ENCODE results near the gene SP5. TPM values are rescaled to one million over a fixed set of nuclear protein-coding genes. Genes with fewer than 3 reads are reported as not detected.
"Not testable (repeated sequence)": the region's sequence is repeated elsewhere in the genome, so short reads cannot be mapped to it uniquely, and the experiment has no call there.

The SP5 gene
- not detected for total RNA-seq

DNA sequence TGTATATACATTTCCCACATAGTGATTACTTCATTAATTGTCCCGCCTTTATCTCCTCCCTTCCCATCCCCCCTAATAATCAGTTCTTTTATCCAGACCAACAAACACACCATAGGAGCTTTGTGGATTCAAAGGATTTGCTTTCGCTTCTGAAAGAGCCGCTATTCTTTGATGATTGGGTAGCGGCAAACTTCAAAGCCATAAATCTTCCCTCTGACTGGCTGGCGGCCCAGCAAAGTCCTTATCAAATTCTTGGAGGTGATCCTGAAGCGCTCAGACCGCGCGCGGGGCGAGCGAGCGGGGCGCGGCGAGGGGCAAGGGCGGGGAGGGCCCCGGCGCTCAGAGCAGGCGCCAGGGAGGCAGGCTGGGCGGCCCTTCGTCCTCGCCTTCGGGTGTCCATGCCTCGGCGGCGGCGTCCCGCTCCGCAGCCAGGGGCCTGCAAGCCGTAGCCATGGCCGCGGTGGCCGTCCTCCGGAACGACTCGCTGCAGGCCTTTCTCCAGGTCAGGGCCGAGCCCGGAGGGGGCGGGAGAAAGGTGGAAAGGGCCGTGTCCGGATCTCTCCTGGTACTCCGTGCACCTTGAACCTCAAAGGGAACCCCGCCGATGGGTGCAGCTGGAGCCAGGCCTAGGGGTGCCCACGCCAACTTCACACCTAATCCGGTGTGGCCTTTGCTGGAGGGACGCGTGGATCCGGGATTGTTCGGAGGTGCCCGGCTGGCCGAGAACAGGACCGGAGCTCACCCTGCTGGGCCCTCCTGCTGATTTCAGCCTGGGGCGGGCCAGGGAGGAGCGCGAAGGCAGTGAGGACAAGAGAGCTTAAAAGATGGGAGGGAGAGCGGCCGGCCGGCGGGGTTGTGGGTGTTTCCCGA lies at the start of gene SP5:
SP5 (plus strand) TSS at position 276 of the 870 bp plus-strand sequence; CDS start at position 452, 176 bp downstream.
- Mint-ChIP-seq H3K4me1 (peaks cover 23% of the 10 kb centered on the region), H3K9me3 (no peaks in the 10 kb centered on the region), H3K27ac (peak within 1 kb of the TSS; percentile 2), H3K36me3 (ENCODE audit: low read depth) (no peaks in the 10 kb centered on the region), H3K27me3 (peaks cover 74% of the 10 kb centered on the region), H3K4me3 (peak within 1 kb of the TSS; percentile 75)
- ChIA-PET CTCF (interaction anchor here (1.0 to 1.7 kb wide), 4 partner anchors 97 to 306 kb away, joined by 3 to 7 read pairs (median 6); partner anchors contain the start of gene GAD1), POLR2A (no interaction called here)
- DNase-seq, result no peak

- Mint-ChIP-seq H3K27me3 (peaks cover 2% of the 10 kb centered on the region), H3K27ac (no peak overlapping the region), H3K4me3 (no peak overlapping the region), H3K36me3 (ENCODE audit: low read depth) (no peaks in the 10 kb centered on the region), H3K9me3 (no peaks in the 10 kb centered on the region), H3K4me1 (no peaks in the 10 kb centered on the region)
- DNase-seq, result no peak
- ChIA-PET POLR2A (no interaction called here), CTCF (no interaction called here)
Measured at GRCh38 chr2:170665743-170666142, 49.4 kb upstream of the SP5 start.

DNA sequence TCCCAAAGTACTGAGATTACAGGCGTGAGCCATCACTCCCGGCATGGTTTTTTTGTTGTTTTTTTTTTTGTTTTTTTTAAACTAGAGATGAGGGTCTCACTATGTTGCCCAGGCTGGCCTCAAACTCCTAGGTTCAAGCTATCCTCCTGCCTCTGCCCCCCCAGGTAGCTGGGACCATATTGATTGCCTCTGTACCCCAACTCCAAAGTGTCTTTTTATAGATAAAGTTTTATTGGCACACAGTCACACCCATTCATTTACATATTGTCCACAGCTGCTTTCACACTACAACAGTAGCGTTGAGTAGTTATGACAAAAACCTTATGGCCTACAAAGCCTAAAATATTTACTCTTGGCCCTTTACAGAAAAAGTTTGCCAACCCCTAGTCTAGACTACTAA lies 45.2 kb upstream of the SP5 start:
- Mint-ChIP-seq H3K36me3 (ENCODE audit: low read depth) (no peaks in the 10 kb centered on the region), H3K4me1 (no peaks in the 10 kb centered on the region), H3K27ac (no peak overlapping the region), H3K4me3 (no peak overlapping the region), H3K27me3 (peaks cover 5% of the 10 kb centered on the region), H3K9me3 (no peaks in the 10 kb centered on the region)
- ChIA-PET POLR2A (no interaction called here), CTCF (no interaction called here)
- no peak for DNase-seq

GRCh38 chr2:170670651-170671050 lies 44.5 kb upstream of the SP5 start:
- Mint-ChIP-seq H3K27ac (no peak overlapping the region), H3K36me3 (ENCODE audit: low read depth) (no peaks in the 10 kb centered on the region), H3K9me3 (no peaks in the 10 kb centered on the region), H3K4me3 (no peak overlapping the region), H3K4me1 (no peaks in the 10 kb centered on the region), H3K27me3 (peaks cover 5% of the 10 kb centered on the region)
- DNase-seq, result no peak
- ChIA-PET CTCF (no interaction called here), POLR2A (no interaction called here)

DNA sequence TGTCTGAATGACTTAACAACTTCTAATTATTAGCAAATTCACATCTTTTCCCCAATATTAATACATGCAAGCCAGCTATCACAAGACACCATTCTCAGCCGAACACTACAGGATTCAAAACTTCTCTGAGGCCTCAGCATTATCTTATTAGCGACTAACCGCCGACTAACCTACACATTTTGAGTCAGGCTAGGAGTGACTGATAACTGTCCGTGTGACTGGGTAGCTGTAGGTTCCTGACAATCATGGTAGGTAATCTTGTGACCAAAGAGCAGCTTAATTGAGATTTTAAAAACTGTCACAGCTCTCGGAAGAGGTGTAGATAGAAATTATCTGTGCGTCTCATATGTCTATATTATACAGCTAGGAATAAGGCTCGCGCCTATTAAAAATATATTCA lies 44.1 kb upstream of the SP5 start:
- peaks cover 5% of the 10 kb centered on the region for H3K27me3 Mint-ChIP-seq
- H3K36me3 Mint-ChIP-seq (ENCODE audit: low read depth), result no peaks in the 10 kb centered on the region
- DNase-seq, result no peak
- no peaks in the 10 kb centered on the region for H3K4me1 Mint-ChIP-seq
- CTCF ChIA-PET, result no interaction called here
- POLR2A ChIA-PET, result no interaction called here
- no peak overlapping the region for H3K27ac Mint-ChIP-seq
- no peak overlapping the region for H3K4me3 Mint-ChIP-seq
- H3K9me3 Mint-ChIP-seq, result no peaks in the 10 kb centered on the region

DNA sequence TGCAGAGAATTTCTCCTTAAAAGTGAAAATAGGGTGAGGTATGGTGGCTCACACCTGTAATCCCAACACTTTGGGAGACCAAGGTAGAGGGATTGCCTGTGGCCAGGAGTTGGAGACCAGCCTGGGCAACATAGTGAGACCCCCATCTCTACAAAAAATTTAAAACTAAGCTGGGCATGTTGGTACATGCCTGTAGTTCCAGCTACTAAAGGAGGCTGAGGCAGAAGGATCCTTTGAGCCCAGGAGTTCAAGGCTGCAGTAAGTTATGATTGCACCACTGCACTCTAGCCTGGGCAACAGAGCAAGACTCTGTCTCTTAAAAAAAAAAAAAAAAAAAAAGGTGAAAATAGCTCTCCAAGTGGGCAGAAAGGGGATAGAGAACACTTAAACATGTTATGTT lies 40.9 kb upstream of the SP5 start:
- CTCF ChIA-PET; H3K27me3 Mint-ChIP-seq; POLR2A ChIA-PET; H3K9me3 Mint-ChIP-seq; H3K36me3 Mint-ChIP-seq (ENCODE audit: low read depth); H3K4me1 Mint-ChIP-seq; H3K27ac Mint-ChIP-seq; DNase-seq; H3K4me3 Mint-ChIP-seq: not testable (repeated sequence)

GRCh38 chr2:170675701-170676100 lies 39.4 kb upstream of the SP5 start:
- Mint-ChIP-seq H3K4me3 (no peak overlapping the region), H3K36me3 (ENCODE audit: low read depth) (no peaks in the 10 kb centered on the region), H3K27me3 (peaks cover 4% of the 10 kb centered on the region), H3K4me1 (no peaks in the 10 kb centered on the region), H3K9me3 (no peaks in the 10 kb centered on the region), H3K27ac (no peak overlapping the region)
- ChIA-PET POLR2A (no interaction called here), CTCF (no interaction called here)
- no peak for DNase-seq

DNA sequence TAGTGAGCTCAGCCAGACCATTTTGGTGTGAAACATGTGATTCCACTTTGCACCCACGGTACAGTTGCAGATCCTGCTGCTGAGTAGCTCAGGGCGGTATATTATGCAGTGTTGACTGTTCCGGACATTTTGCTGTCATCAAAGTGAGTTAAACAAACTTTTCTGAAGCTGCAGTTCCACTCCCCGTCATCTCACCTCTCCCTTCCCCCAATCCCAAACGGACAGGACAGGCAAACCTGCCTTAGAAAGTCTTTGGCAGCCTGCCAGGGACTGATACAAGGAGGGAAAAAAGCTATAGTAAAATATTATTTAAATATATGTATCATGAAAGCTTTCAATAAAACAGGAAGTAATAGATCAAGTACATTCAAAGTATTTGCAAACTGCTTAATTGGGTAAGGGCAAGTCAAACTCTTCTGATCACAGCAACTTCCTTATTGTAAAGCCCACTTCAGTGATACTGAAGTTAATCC lies 35.5 kb upstream of the SP5 start:
- ChIA-PET POLR2A (no interaction called here), CTCF (interaction anchor here (1.3 kb wide), 1 partner anchor 193 kb away, joined by 5 read pairs; no protein-coding TSS in a partner anchor)
- Mint-ChIP-seq H3K27ac (no peak overlapping the region), H3K9me3 (no peaks in the 10 kb centered on the region), H3K36me3 (ENCODE audit: low read depth) (no peaks in the 10 kb centered on the region), H3K4me1 (no peaks in the 10 kb centered on the region), H3K4me3 (no peak overlapping the region), H3K27me3 (peaks cover 1% of the 10 kb centered on the region)
- no peak for DNase-seq

GRCh38 chr2:170680172-170680941 lies 34.8 kb upstream of the SP5 start:
- DNase-seq, result no peak
- Mint-ChIP-seq H3K4me1 (no peaks in the 10 kb centered on the region), H3K9me3 (no peaks in the 10 kb centered on the region), H3K27me3 (peaks cover 1% of the 10 kb centered on the region), H3K4me3 (no peak overlapping the region), H3K27ac (no peak overlapping the region), H3K36me3 (ENCODE audit: low read depth) (no peaks in the 10 kb centered on the region)
- POLR2A ChIA-PET, result no interaction called here
- CTCF ChIA-PET, result interaction anchor here (1.3 kb wide), 1 partner anchor 193 kb away, joined by 5 read pairs; no protein-coding TSS in a partner anchor

DNA sequence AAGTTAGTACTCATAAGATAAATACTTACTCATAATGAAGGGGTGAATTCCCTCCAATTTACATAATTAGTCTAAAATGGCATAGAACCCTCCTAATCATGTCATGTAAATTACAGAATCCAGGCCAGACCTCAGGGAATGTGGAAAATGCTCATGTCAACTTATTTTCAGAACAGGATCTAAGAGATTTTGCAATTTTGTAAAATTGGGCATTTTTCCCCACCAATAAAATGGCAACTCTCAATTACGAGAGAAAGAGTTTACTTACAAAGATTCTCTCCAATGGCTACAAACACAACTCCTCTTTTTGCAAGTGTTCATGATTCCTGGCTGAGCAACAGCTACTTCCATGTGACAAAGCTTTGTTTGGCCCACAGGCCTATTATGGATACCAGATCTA lies 33.8 kb upstream of the SP5 start:
- H3K27ac Mint-ChIP-seq, result no peak overlapping the region

GRCh38 chr2:170685591-170685990 lies 29.5 kb upstream of the SP5 start:
- Mint-ChIP-seq H3K27ac (no peak overlapping the region), H3K4me1 (no peaks in the 10 kb centered on the region), H3K4me3 (no peak overlapping the region), H3K36me3 (ENCODE audit: low read depth) (no peaks in the 10 kb centered on the region), H3K27me3 (peaks cover 2% of the 10 kb centered on the region), H3K9me3 (no peaks in the 10 kb centered on the region)
- no peak for DNase-seq
- ChIA-PET POLR2A (no interaction called here), CTCF (no interaction called here)

More for the DNA sequence above, 33.8 kb upstream of the SP5 start:
- no peak for DNase-seq
- H3K36me3 Mint-ChIP-seq (ENCODE audit: low read depth), result no peaks in the 10 kb centered on the region
- ChIA-PET CTCF (no interaction called here), POLR2A (no interaction called here)
- H3K27me3 Mint-ChIP-seq, result peaks cover 1% of the 10 kb centered on the region
- H3K4me1 Mint-ChIP-seq, result no peaks in the 10 kb centered on the region
- H3K4me3 Mint-ChIP-seq, result no peak overlapping the region
- H3K9me3 Mint-ChIP-seq, result no peaks in the 10 kb centered on the region

- CTCF ChIA-PET, result no interaction called here
- peaks cover 3% of the 10 kb centered on the region for H3K27me3 Mint-ChIP-seq
- no peaks in the 10 kb centered on the region for H3K9me3 Mint-ChIP-seq
- no peak for DNase-seq
- no peak overlapping the region for H3K4me3 Mint-ChIP-seq
- no peaks in the 10 kb centered on the region for H3K4me1 Mint-ChIP-seq
- POLR2A ChIA-PET, result no interaction called here
- no peak overlapping the region for H3K27ac Mint-ChIP-seq
- H3K36me3 Mint-ChIP-seq (ENCODE audit: low read depth), result no peaks in the 10 kb centered on the region
Measured at GRCh38 chr2:170689481-170689880, 25.7 kb upstream of the SP5 start.

- H3K9me3 Mint-ChIP-seq, result no peaks in the 10 kb centered on the region
- no peak for DNase-seq
- H3K4me3 Mint-ChIP-seq, result no peak overlapping the region
- no peaks in the 10 kb centered on the region for H3K36me3 Mint-ChIP-seq (ENCODE audit: low read depth)
- POLR2A ChIA-PET, result no interaction called here
- CTCF ChIA-PET, result no interaction called here
- H3K4me1 Mint-ChIP-seq, result no peaks in the 10 kb centered on the region
- no peak overlapping the region for H3K27ac Mint-ChIP-seq
- H3K27me3 Mint-ChIP-seq, result peaks cover 4% of the 10 kb centered on the region
Measured at GRCh38 chr2:170690640-170691039, 24.5 kb upstream of the SP5 start.

Data from activated CD4-positive, alpha-beta memory T cell treated with anti-CD3 and anti-CD28 coated beads, Interleukin-2, amount 10 ng/mL, durations not matched to agents 7 days and 5 days (primary cell).